SU-DHL-6 (cell line): ENCODE measurements around the gene VWA5B1.

ENCODE experiments used
- H2AFZ ChIP-seq: fragments of 200-600 bp; sonication (generic); 2 replicates; pipeline ENCODE4 v1.6.1; 2014; ENCODE audit warnings: low read depth, mild to moderate bottlenecking, moderate library complexity, mixed read lengths, antibody characterized with exemption, low read length; ENCODE audit not compliant: severe bottlenecking
- H3F3A ChIP-seq: fragments of 200-600 bp; shearing (Covaris generic); 2 replicates; pipeline ENCODE4 v1.6.0; 2016; ENCODE audit warnings: antibody characterized with exemption, mild to moderate bottlenecking; ENCODE audit not compliant: insufficient read depth
- H3K27ac ChIP-seq: fragments of 200-600 bp; sonication (generic); 2 replicates; pipeline ENCODE4 v1.5.1; 2016; ENCODE audit warnings: low read depth, mild to moderate bottlenecking, low read length, moderate library complexity, mixed read lengths
- H3K27me3 ChIP-seq: fragments of 200-600 bp; sonication (generic), shearing (Covaris generic); 2 replicates; pipeline ENCODE4 v1.6.0; 2014; ENCODE audit warnings: mild to moderate bottlenecking, low read length
- H3K36me3 ChIP-seq: fragments of 200-600 bp; sonication (generic); 2 replicates; pipeline ENCODE4 v1.6.1; 2014; ENCODE audit warnings: mild to moderate bottlenecking, low read length, mixed read lengths
- H3K4me2 ChIP-seq: fragments of 300-600, 200-600 bp; shearing (Covaris generic), sonication (generic); 2 replicates; pipeline ENCODE4 v1.6.0; 2014; ENCODE audit warnings: low read length, low read depth, mild to moderate bottlenecking; ENCODE audit not compliant: poor library complexity, severe bottlenecking
- H3K4me3 ChIP-seq: fragments of 200-600 bp; sonication (generic); 2 replicates; pipeline ENCODE4 v1.5.1; 2014; ENCODE audit warnings: antibody characterized with exemption, low read length, mild to moderate bottlenecking, mixed read lengths; ENCODE audit not compliant: insufficient read depth, poor library complexity, severe bottlenecking
- H3K79me2 ChIP-seq: fragments of 200-600 bp; sonication (generic); 2 replicates; pipeline ENCODE4 v1.6.1; 2014; ENCODE audit warnings: mild to moderate bottlenecking, low read length, moderate library complexity; ENCODE audit not compliant: insufficient read depth
- H3K9ac ChIP-seq: fragments of 200-600 bp; sonication (generic); 2 replicates; pipeline ENCODE4 v1.7.0; 2014; ENCODE audit warnings: mild to moderate bottlenecking, low read length
- H3K9me2 ChIP-seq: fragments of 200-600 bp; sonication (generic); replicated peaks from 2 replicates; pipeline ENCODE4 v1.6.1; 2014; ENCODE audit warnings: low read length; ENCODE audit not compliant: insufficient read depth
- H3K9me3 ChIP-seq: fragments of 200-600 bp; sonication (generic); 2 replicates; pipeline ENCODE4 v1.6.1; 2014; ENCODE audit warnings: low read length, mixed read lengths; ENCODE audit not compliant: insufficient read depth
- H4K20me1 ChIP-seq: fragments of 200-600 bp; sonication (generic); 2 replicates; pipeline ENCODE4 v1.6.1; 2014; ENCODE audit warnings: low read depth, mild to moderate bottlenecking, antibody characterized with exemption, low read length, moderate library complexity, mixed read lengths
- CTCF ChIP-seq: fragments of 200-600 bp; sonication (generic); IDR thresholded peaks from one replicate; pipeline ENCODE4 v1.5.1; 2017; ENCODE audit warnings: antibody characterized with exemption, mild to moderate bottlenecking, low read length, moderate library complexity; ENCODE audit not compliant: insufficient read depth, poor library complexity, severe bottlenecking
- EZH2phosphoT487 ChIP-seq: fragments of 200-600 bp; sonication (generic), shearing (Covaris generic); conservative IDR thresholded peaks from 2 replicates; pipeline ENCODE4 v1.6.1; 2018; ENCODE audit warnings: mild to moderate bottlenecking, antibody characterized with exemption, low read length, moderate library complexity, mixed read lengths

The VWA5B1 gene

GRCh38 chr1:20347699-20348098, 57.0 kb downstream of the VWA5B1 start:
- TF ChIP-seq CTCF, result no peak
- TF ChIP-seq EZH2phosphoT487, result no peak
- H3K4me2 ChIP-seq, result no peak overlapping the region
- no peak overlapping the region for H3K9ac ChIP-seq

GRCh38 chr1:20348326-20348915, 57.7 kb downstream of the VWA5B1 start:
- Histone ChIP-seq H3K27ac (no peak overlapping the region), H2AFZ (no peak overlapping the region), H4K20me1 (no peaks in the 10 kb centered on the region), H3K9me2 (no peaks in the 10 kb centered on the region), H3K4me3 (no peak overlapping the region), H3F3A (no peaks in the 10 kb centered on the region), H3K9ac (no peak overlapping the region), H3K27me3 (no peaks in the 10 kb centered on the region), H3K79me2 (no peaks in the 10 kb centered on the region), H3K4me2 (no peak overlapping the region), H3K9me3 (no peaks in the 10 kb centered on the region), H3K36me3 (no peaks in the 10 kb centered on the region)
- TF ChIP-seq CTCF (no peak), EZH2phosphoT487 (no peak)

More at GRCh38 chr1:20347699-20348098, 57.0 kb downstream of the VWA5B1 start:
- H3F3A ChIP-seq, result no peaks in the 10 kb centered on the region
- no peaks in the 10 kb centered on the region for H3K36me3 ChIP-seq
- H3K9me3 ChIP-seq, result no peaks in the 10 kb centered on the region
- no peak overlapping the region for H3K27ac ChIP-seq
- H4K20me1 ChIP-seq, result no peaks in the 10 kb centered on the region
- H3K79me2 ChIP-seq, result no peaks in the 10 kb centered on the region
- H2AFZ ChIP-seq, result no peak overlapping the region
- H3K4me3 ChIP-seq, result no peak overlapping the region
- no peaks in the 10 kb centered on the region for H3K9me2 ChIP-seq
- no peaks in the 10 kb centered on the region for H3K27me3 ChIP-seq

- H3K9me3 ChIP-seq, result no peaks in the 10 kb centered on the region
- no peak overlapping the region for H3K27ac ChIP-seq
- H3K79me2 ChIP-seq, result no peaks in the 10 kb centered on the region
- no peak overlapping the region for H3K9ac ChIP-seq
- no peaks in the 10 kb centered on the region for H3K27me3 ChIP-seq
- TF ChIP-seq CTCF, result no peak
- TF ChIP-seq EZH2phosphoT487, result no peak
- no peak overlapping the region for H3K4me2 ChIP-seq
- H4K20me1 ChIP-seq, result no peaks in the 10 kb centered on the region
- H3F3A ChIP-seq, result no peaks in the 10 kb centered on the region
- H3K36me3 ChIP-seq, result no peaks in the 10 kb centered on the region
- no peaks in the 10 kb centered on the region for H3K9me2 ChIP-seq
- no peak overlapping the region for H3K4me3 ChIP-seq
- H2AFZ ChIP-seq, result no peak overlapping the region
Observed at GRCh38 chr1:20349561-20349960, 58.9 kb downstream of the VWA5B1 start.
